H9 (cell line): ENCODE results near the gene AKNAD1. TPM values are rescaled to one million over a fixed set of nuclear protein-coding genes. Genes with fewer than 3 reads are reported as not detected.
A peak's percentile ranks its signal among the peaks of the same experiment; 100 is the strongest.

ENCODE experiments used
- DNase-seq: peaks from one replicate; pipeline ENCODE4 v3.0.0-alpha.2; 2017
- H2AFZ ChIP-seq: one replicate; pipeline ENCODE4 v1.6.1; 2013; ENCODE audit warnings: mild to moderate bottlenecking, low read length, control low read depth, moderate library complexity
- H2AK5ac ChIP-seq: 2 replicates; pipeline ENCODE4 v1.6.1; 2013; ENCODE audit warnings: low read length, control low read depth, mixed read lengths; ENCODE audit not compliant: insufficient read length
- H2BK120ac ChIP-seq: one replicate; pipeline ENCODE4 v1.6.1; 2013; ENCODE audit warnings: low read depth, mild to moderate bottlenecking, low read length, control low read depth, inconsistent platforms; ENCODE audit not compliant: poor library complexity, severe bottlenecking
- H2BK12ac ChIP-seq: 2 replicates; pipeline ENCODE4 v1.6.1; 2013; ENCODE audit warnings: low read length, control low read depth, mixed read lengths, low read depth; ENCODE audit not compliant: insufficient read length
- H2BK15ac ChIP-seq: 2 replicates; pipeline ENCODE4 v1.6.1; 2013; ENCODE audit warnings: low read depth, low read length, control low read depth
- H2BK20ac ChIP-seq: one replicate; pipeline ENCODE4 v1.6.1; 2013; ENCODE audit warnings: low read depth, mild to moderate bottlenecking, low read length, control low read depth, inconsistent platforms; ENCODE audit not compliant: poor library complexity, severe bottlenecking
- H2BK5ac ChIP-seq: 2 replicates; pipeline ENCODE4 v1.6.1; 2013; ENCODE audit warnings: low read length, control low read depth, mixed read lengths; ENCODE audit not compliant: insufficient read length
- H3K14ac ChIP-seq: 2 replicates; pipeline ENCODE4 v1.6.1; 2013; ENCODE audit warnings: low read length, control low read depth; ENCODE audit not compliant: insufficient read depth
- H3K18ac ChIP-seq: 2 replicates; pipeline ENCODE4 v1.6.1; 2013; ENCODE audit warnings: low read depth, mild to moderate bottlenecking, mixed read lengths, low read length, control low read depth; ENCODE audit not compliant: insufficient read length
- H3K23ac ChIP-seq: 2 replicates; pipeline ENCODE4 v1.6.1; 2013; ENCODE audit warnings: low read length, control low read depth, mixed read lengths, low read depth; ENCODE audit not compliant: insufficient read length
- H3K23me2 ChIP-seq: 2 replicates; pipeline ENCODE4 v1.6.1; 2013; ENCODE audit warnings: low read depth, mild to moderate bottlenecking, mixed read lengths, low read length, control low read depth; ENCODE audit not compliant: insufficient read length, poor library complexity, severe bottlenecking
- H3K27ac ChIP-seq: 2 replicates; pipeline ENCODE4 v1.5.1; 2013; ENCODE audit warnings: low read length, control low read depth, mixed read lengths, low read depth; ENCODE audit not compliant: insufficient read length
- H3K27me3 ChIP-seq: 2 replicates; pipeline ENCODE4 v1.6.1; 2013; ENCODE audit warnings: low read length, control low read depth, inconsistent platforms; ENCODE audit not compliant: insufficient read depth
- H3K4ac ChIP-seq: 2 replicates; pipeline ENCODE4 v1.6.1; 2013; ENCODE audit warnings: low read depth, mild to moderate bottlenecking, control low read depth, inconsistent platforms, low read length, moderate library complexity
- H3K4me1 ChIP-seq: 2 replicates; pipeline ENCODE4 v1.6.1; 2013; ENCODE audit warnings: low read length, control low read depth, inconsistent platforms; ENCODE audit not compliant: insufficient read depth
- H3K4me2 ChIP-seq: 2 replicates; pipeline ENCODE4 v1.6.1; 2013; ENCODE audit warnings: low read length, control low read depth, mixed read lengths; ENCODE audit not compliant: insufficient read length, insufficient read depth
- H3K56ac ChIP-seq: 2 replicates; pipeline ENCODE4 v1.6.1; 2013; ENCODE audit warnings: low read depth, mild to moderate bottlenecking, mixed read lengths, low read length, control low read depth; ENCODE audit not compliant: insufficient read length
- H3K79me1 ChIP-seq: 2 replicates; pipeline ENCODE4 v1.6.1; 2013; ENCODE audit warnings: low read depth, mild to moderate bottlenecking, moderate library complexity, low read length, control low read depth, inconsistent platforms; ENCODE audit not compliant: insufficient read depth, poor library complexity, severe bottlenecking
- H3K79me2 ChIP-seq: 2 replicates; pipeline ENCODE4 v1.6.1; 2013; ENCODE audit warnings: low read length, control low read depth, inconsistent platforms; ENCODE audit not compliant: insufficient read depth
- H3K9ac ChIP-seq: 2 replicates; pipeline ENCODE4 v1.6.1; 2013; ENCODE audit warnings: low read length, control low read depth, mixed read lengths; ENCODE audit not compliant: insufficient read length; ENCODE audit errors: extremely low read depth
- H3K9me3 ChIP-seq: one replicate; pipeline ENCODE4 v1.6.1; 2013; ENCODE audit warnings: low read depth, low read length, inconsistent platforms; ENCODE audit not compliant: control insufficient read depth
- H3T11ph ChIP-seq: one replicate; pipeline ENCODE4 v1.6.1; 2013; ENCODE audit warnings: mild to moderate bottlenecking, low read length, control low read depth, inconsistent platforms
- H4K20me1 ChIP-seq: one replicate; pipeline ENCODE4 v1.6.1; 2013; ENCODE audit not compliant: control insufficient read depth, insufficient read length, insufficient read depth
- H4K5ac ChIP-seq: 2 replicates; pipeline ENCODE4 v1.6.1; 2013; ENCODE audit warnings: low read depth, mild to moderate bottlenecking, mixed read lengths, low read length, control low read depth; ENCODE audit not compliant: insufficient read length
- H4K8ac ChIP-seq: replicated peaks from 2 replicates; pipeline ENCODE4 v1.6.1; 2013; ENCODE audit warnings: low read length, control low read depth, mixed read lengths, low read depth; ENCODE audit not compliant: insufficient read length
- H4K91ac ChIP-seq: 2 replicates; pipeline ENCODE4 v1.6.1; 2013; ENCODE audit warnings: low read depth, mild to moderate bottlenecking, moderate library complexity, mixed read lengths, low read length, control low read depth; ENCODE audit not compliant: insufficient read length
- H3K27ac Mint-ChIP-seq, 3 experiments: 2 replicates in 2 of 3; 3 replicates in 1 of 3; pipeline ENCODE4 v1.8.0; 2020 to 2021; ENCODE audit warnings: mixed read lengths in 3 of 3, mild to moderate bottlenecking in 1 of 3, moderate library complexity in 1 of 3
- H3K27me3 Mint-ChIP-seq: 2 replicates; pipeline ENCODE4 v1.8.0; 2021; ENCODE audit warnings: low read depth, mild to moderate bottlenecking, moderate library complexity, mixed read lengths
- H3K36me3 Mint-ChIP-seq, 3 experiments: 2 replicates in 2 of 3; 3 replicates in 1 of 3; pipeline ENCODE4 v1.8.0; 2020 to 2021; ENCODE audit warnings: low read depth in 3 of 3, mixed read lengths in 3 of 3; ENCODE audit not compliant: insufficient read depth in 1 of 3
- H3K4me1 Mint-ChIP-seq, 2 experiments: 2 replicates each; pipeline ENCODE4 v1.8.0; 2020; ENCODE audit warnings: mixed read lengths in 2 of 2
- H3K4me3 Mint-ChIP-seq, 2 experiments: 2 replicates in 1 of 2; 3 replicates in 1 of 2; pipeline ENCODE4 v1.8.0; 2020 to 2021; ENCODE audit warnings: mild to moderate bottlenecking in 2 of 2, mixed read lengths in 2 of 2, moderate library complexity in 1 of 2
- H3K9me3 Mint-ChIP-seq, 2 experiments: 2 replicates in 1 of 2; 3 replicates in 1 of 2; pipeline ENCODE4 v1.8.0; 2020; ENCODE audit warnings: mild to moderate bottlenecking in 2 of 2, mixed read lengths in 2 of 2, moderate library complexity in 1 of 2
- CTCF ChIP-seq: fragments of 200-600 bp; sonication (generic); conservative IDR thresholded peaks from 3 replicates; pipeline ENCODE4 v1.8.0; 2021; ENCODE audit warnings: antibody characterized with exemption, mild to moderate bottlenecking
- total RNA-seq: library from RNA; stranded (reverse); gene quantifications from 2 replicates; pipeline ENCODE4 v1.2.1, GENCODE V29; 2021

Gene AKNAD1
- total RNA-seq, 1 experiment from 2014 or later = not detected

- Histone ChIP-seq H2BK15ac (no peak overlapping the region), H3T11ph (no peak overlapping the region), H2BK20ac (no peak overlapping the region), H3K9ac (no peak overlapping the region), H2AK5ac (no peak overlapping the region), H3K79me2 (no peaks in the 10 kb centered on the region), H2BK5ac (no peak overlapping the region), H3K23me2 (no peaks in the 10 kb centered on the region), H3K27me3 (no peaks in the 10 kb centered on the region), H3K27ac (no peak overlapping the region), H3K79me1 (no peaks in the 10 kb centered on the region), H3K4ac (no peak overlapping the region), H3K9me3 (no peaks in the 10 kb centered on the region), H2AFZ (no peak overlapping the region), H2BK12ac (no peak overlapping the region), H3K18ac (no peak overlapping the region), H3K4me1 (no peaks in the 10 kb centered on the region), H3K4me2 (no peak overlapping the region), H3K14ac (no peak overlapping the region), H4K20me1 (no peaks in the 10 kb centered on the region), H3K56ac (no peak overlapping the region), H3K23ac (no peak overlapping the region), H4K8ac (no peak overlapping the region), H4K5ac (no peak overlapping the region), H2BK120ac (no peak overlapping the region), H4K91ac (no peak overlapping the region)
- no peaks in the 10 kb centered on the region for H3K27me3 Mint-ChIP-seq
- no peaks in the 10 kb centered on the region for H3K4me1 Mint-ChIP-seq
- TF ChIP-seq CTCF = no peak
- no peak for DNase-seq
- H3K36me3 Mint-ChIP-seq = peaks cover 4 to 42% (median 32%) of the 10 kb centered on the region in 3 experiments; a peak in 6 of 7 replicates
- no peak overlapping the region for H3K4me3 Mint-ChIP-seq
- H3K9me3 Mint-ChIP-seq = no peaks in the 10 kb centered on the region
- H3K27ac Mint-ChIP-seq = peak overlapping the region in 1 of 3 experiments; percentile 19; a peak in 1 of 7 replicates
These were observed 55.8 kb downstream of the AKNAD1 start for GRCh38 chr1:108801101-108801500.
